Measurements from ENCODE around the gene RBL1. TPM values are rescaled to one million over a fixed set of nuclear protein-coding genes. Genes with fewer than 3 reads are reported as not detected.

The RBL1 gene
- total and polyA plus RNA-seq, 3 donors from 2014 or later: 6.0 to 15.3 (median 14.2) TPM

DNA sequence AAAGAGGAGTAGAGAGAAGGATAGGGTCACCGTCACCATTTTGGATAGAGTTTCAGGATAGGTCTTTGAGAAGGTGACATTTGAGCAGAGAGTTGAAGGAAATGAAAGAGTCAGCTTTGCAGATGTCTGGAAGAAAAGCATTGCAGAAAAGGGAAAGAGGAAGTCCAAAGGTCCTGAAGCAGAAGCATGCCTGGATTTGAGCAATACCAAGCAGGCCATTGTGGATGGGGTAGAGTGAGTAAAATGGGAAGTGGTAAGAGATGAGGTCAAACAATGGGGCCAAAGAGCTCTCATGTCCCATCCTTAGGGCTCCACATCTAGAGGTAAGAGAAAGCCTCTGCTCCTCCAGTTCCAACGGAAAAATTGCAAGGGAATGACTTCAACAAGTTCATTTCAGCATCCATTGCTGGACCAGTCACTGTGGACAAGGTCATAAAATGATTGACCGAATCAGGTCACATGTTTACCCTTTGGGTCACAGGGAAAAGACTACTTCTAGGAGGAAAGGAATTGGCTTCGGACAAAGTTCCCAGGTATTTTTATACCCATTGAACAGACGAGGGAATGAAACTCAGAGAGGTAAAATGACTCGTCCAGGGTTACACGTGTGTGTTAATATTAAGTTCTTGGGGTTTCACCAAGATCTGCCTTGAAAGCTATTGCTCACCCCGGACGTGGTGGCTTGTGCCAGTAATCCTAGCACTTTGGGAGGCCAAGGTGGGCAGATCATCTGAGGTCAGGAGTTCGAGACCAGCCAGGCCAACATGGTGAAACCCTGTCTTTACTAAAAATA, 137.7 kb downstream of the RBL1 start:
- no peaks in the 10 kb centered on the region for H3K4me1 ChIP-seq
- no peaks in the 10 kb centered on the region for H3K9me3 ChIP-seq
- no peak overlapping the region for H3K4me3 ChIP-seq
- H3K27me3 ChIP-seq: no peaks in the 10 kb centered on the region
- H3K36me3 ChIP-seq (ENCODE audit: low read depth, missing control alignments): no peaks in the 10 kb centered on the region
- DNase-seq: no peak
- WGBS, 2 donors: 83 to 91% methylated on average over 10 of the region's 10 CpGs
- intact Hi-C loops (cut with DNase I; ENCODE audit: low total_unique reads): no loop called here
- TF ChIP-seq, protein P1, sequence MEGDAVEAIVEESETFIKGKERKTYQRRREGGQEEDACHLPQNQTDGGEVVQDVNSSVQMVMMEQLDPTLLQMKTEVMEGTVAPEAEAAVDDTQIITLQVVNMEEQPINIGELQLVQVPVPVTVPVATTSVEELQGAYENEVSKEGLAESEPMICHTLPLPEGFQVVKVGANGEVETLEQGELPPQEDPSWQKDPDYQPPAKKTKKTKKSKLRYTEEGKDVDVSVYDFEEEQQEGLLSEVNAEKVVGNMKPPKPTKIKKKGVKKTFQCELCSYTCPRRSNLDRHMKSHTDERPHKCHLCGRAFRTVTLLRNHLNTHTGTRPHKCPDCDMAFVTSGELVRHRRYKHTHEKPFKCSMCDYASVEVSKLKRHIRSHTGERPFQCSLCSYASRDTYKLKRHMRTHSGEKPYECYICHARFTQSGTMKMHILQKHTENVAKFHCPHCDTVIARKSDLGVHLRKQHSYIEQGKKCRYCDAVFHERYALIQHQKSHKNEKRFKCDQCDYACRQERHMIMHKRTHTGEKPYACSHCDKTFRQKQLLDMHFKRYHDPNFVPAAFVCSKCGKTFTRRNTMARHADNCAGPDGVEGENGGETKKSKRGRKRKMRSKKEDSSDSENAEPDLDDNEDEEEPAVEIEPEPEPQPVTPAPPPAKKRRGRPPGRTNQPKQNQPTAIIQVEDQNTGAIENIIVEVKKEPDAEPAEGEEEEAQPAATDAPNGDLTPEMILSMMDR (IDR thresholded peaks at IDR 0.05): no peak
- no peak for TF ChIP-seq POLR2A (IDR thresholded peaks at IDR 0.05)
- H3K27ac ChIP-seq: no peak overlapping the region

DNA sequence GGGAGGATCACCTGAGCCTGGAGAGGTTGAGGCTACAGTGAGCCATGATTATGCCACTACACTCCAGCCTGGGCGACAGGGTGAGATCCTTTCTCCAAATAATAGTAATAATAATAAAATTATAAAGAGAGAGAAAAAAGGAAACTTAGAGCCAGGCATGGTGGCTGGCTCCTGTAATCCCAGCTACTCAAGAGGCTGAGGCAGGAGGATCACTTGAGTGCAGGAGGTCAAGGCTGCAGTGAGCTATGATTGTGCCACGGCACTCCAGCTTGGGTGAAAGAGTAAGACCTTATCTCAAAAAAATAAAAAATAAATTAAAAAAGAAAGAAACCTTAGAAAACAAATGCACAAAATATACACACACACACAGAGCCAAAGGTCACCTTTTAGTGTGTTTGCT, 139.1 kb downstream of the RBL1 start:
- TF ChIP-seq, protein P1 (IDR thresholded peaks at IDR 0.05): no peak
- TF ChIP-seq POLR2A (IDR thresholded peaks at IDR 0.05): no peak
- Histone ChIP-seq H3K27ac (no peak overlapping the region), H3K4me1 (peaks cover 4% of the 10 kb centered on the region), H3K9me3 (no peaks in the 10 kb centered on the region), H3K27me3 (no peaks in the 10 kb centered on the region), H3K36me3 (ENCODE audit: low read depth, missing control alignments) (no peaks in the 10 kb centered on the region), H3K4me3 (no peak overlapping the region)
- DNase-seq: no peak
- WGBS, 2 donors: 64 to 72% methylated on average over 2 of the region's 2 CpGs
- intact Hi-C loops (cut with DNase I; ENCODE audit: low total_unique reads): no loop called here

DNA sequence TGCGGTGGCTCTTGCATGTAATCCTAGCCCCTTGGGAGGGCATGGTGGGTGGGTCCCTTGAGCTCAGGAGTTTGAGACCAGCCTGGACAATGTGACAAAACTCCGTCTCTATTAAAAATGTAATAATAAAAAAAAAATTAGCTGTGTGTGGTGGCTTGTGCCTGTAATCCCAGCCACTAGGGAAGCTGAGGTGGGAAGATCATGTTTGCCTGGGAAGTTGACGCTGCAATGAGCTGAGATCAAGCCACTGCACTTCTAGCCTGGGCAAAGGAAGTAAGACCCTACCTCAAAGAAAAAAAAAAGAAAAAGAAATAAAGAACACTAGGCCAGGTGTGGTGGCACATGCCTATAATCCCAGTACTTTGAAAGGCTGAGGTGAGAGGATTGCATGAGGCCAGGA, 139.8 kb downstream of the RBL1 start:
- Histone ChIP-seq H3K4me1 (peaks cover 4% of the 10 kb centered on the region), H3K4me3 (no peak overlapping the region), H3K36me3 (ENCODE audit: low read depth, missing control alignments) (no peaks in the 10 kb centered on the region), H3K27ac (no peak overlapping the region), H3K9me3 (no peaks in the 10 kb centered on the region), H3K27me3 (no peaks in the 10 kb centered on the region)
- no peak for DNase-seq
- WGBS, 2 donors: 60 to 96% methylated on average over 3 of the region's 3 CpGs
- intact Hi-C loops (cut with DNase I; ENCODE audit: low total_unique reads): no loop called here
- no peak for TF ChIP-seq POLR2A (IDR thresholded peaks at IDR 0.05)
- TF ChIP-seq, protein P1 (IDR thresholded peaks at IDR 0.05): no peak

DNA sequence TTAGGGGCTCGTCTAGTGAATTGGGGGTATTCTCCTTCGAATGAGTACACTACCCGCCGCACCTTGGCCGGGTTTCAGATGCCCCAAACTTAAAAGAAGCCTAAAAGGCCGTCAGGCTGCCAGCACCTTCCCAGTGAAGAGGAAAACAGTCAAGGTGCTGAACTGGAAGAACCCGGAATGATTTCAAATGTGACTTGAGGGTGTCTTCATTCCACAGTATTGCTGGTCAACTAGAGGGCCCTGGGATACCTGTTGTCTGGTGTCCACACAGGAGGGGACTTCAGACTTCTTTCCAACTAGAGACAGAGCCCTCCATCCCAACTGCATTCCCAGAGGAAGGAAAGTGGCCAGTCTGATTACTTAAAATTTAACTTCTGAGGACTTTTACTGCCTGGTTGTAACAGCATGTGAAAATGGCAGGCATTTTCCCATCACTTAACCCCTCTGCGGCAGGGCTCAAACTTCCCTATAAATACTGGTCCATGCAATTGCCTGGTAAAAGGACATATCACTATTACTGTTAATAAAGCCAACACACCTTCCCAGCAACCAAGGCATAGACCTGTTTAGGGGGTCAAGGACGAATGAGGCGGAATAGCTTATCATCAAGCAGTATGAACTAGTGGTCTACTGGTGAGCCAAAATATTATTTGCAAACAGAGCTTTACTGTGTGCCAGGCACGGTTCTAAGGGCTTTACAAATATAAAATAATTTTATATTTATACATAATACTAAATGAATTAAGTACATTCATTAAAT, 143.6 kb downstream of the RBL1 start:
- H3K27me3 ChIP-seq: no peaks in the 10 kb centered on the region
- no peak for DNase-seq
- TF ChIP-seq, protein P1 (IDR thresholded peaks at IDR 0.05): no peak
- TF ChIP-seq POLR2A (IDR thresholded peaks at IDR 0.05): no peak
- H3K4me3 ChIP-seq: peak overlapping the region; percentile 98 to 99
- intact Hi-C loops (cut with DNase I; ENCODE audit: low total_unique reads): no loop called here
- H3K4me1 ChIP-seq: peaks cover 10% of the 10 kb centered on the region
- no peaks in the 10 kb centered on the region for H3K36me3 ChIP-seq (ENCODE audit: low read depth, missing control alignments)
- peak overlapping the region; percentile 96 to 98 for H3K27ac ChIP-seq
- 21 to 23% methylated on average over 10 to 11 of the region's 11 CpGs for WGBS, 2 donors
- no peaks in the 10 kb centered on the region for H3K9me3 ChIP-seq
